Neural cell (in vitro differentiated cells): ENCODE results near the gene CACNA2D4. TPM values are rescaled to one million over a fixed set of nuclear protein-coding genes. Genes with fewer than 3 reads are reported as not detected.

Source experiments
- H2AFZ ChIP-seq: fragments of 200-600, 300-800 bp; sonication (generic), shearing (Covaris generic); 2 replicates; pipeline ENCODE4 v1.6.0; 2014; ENCODE audit warnings: low read depth, mild to moderate bottlenecking, antibody characterized with exemption, low read length, moderate library complexity
- H3F3A ChIP-seq: fragments of 200-600 bp; shearing (Covaris generic); 2 replicates; pipeline ENCODE4 v1.6.1; 2016; ENCODE audit warnings: mild to moderate bottlenecking, moderate library complexity, mixed read lengths, antibody characterized with exemption, low read length; ENCODE audit not compliant: insufficient read depth, poor library complexity, severe bottlenecking
- H3K27ac ChIP-seq: fragments of 200-600, 300-800 bp; sonication (generic), shearing (Covaris generic); 2 replicates; pipeline ENCODE4 v1.5.1; 2014; ENCODE audit warnings: mild to moderate bottlenecking, low read length, moderate library complexity
- H3K27me3 ChIP-seq: fragments of 300-800, 200-600 bp; sonication (generic), shearing (Covaris generic); 2 replicates; pipeline ENCODE4 v1.6.0; 2014; ENCODE audit warnings: mild to moderate bottlenecking, low read depth, low read length, moderate library complexity; ENCODE audit not compliant: insufficient read depth
- H3K36me3 ChIP-seq: fragments of 300-800, 200-600 bp; sonication (generic), shearing (Covaris generic); 2 replicates; pipeline ENCODE4 v1.5.1; 2014; ENCODE audit warnings: mild to moderate bottlenecking, antibody characterized with exemption, low read length, moderate library complexity; ENCODE audit not compliant: insufficient read depth
- H3K4me2 ChIP-seq: fragments of 300-800, 200-600 bp; sonication (generic), shearing (Covaris generic); 2 replicates; pipeline ENCODE4 v1.6.0; 2014; ENCODE audit warnings: mild to moderate bottlenecking, low read length
- H3K4me3 ChIP-seq: fragments of 300-800, 200-600 bp; sonication (generic), shearing (Covaris generic); 2 replicates; pipeline ENCODE4 v1.5.1; 2014; ENCODE audit warnings: mild to moderate bottlenecking, low read length, moderate library complexity
- H3K79me2 ChIP-seq: fragments of 200-600 bp; shearing (Covaris generic); replicated peaks from 2 replicates; pipeline ENCODE4 v1.6.0; 2014; ENCODE audit warnings: mild to moderate bottlenecking, low read length, moderate library complexity; ENCODE audit not compliant: insufficient read depth
- H3K9ac ChIP-seq: fragments of 300-800, 200-600 bp; sonication (generic), shearing (Covaris generic); 2 replicates; pipeline ENCODE4 v1.6.1; 2016; ENCODE audit warnings: mild to moderate bottlenecking, low read length, mixed read lengths
- H3K9me2 ChIP-seq: fragments of 200-600 bp; shearing (Covaris generic); 2 replicates; pipeline ENCODE4 v1.6.1; 2016; ENCODE audit warnings: mild to moderate bottlenecking, low read length, mixed read lengths; ENCODE audit not compliant: insufficient read depth
- H3K9me3 ChIP-seq: fragments of 200-600, 300-800 bp; sonication (generic), shearing (Covaris generic); 2 replicates; pipeline ENCODE4 v1.6.1; 2016; ENCODE audit warnings: mild to moderate bottlenecking, mixed run types, low read length, moderate library complexity, mixed read lengths
- H4K20me1 ChIP-seq: fragments of 200-600 bp; shearing (Covaris generic); 2 replicates; pipeline ENCODE4 v1.6.1; 2016; ENCODE audit warnings: mild to moderate bottlenecking, mixed run types; ENCODE audit not compliant: insufficient read depth
- EP300 ChIP-seq: fragments of 450-650 bp; conservative IDR thresholded peaks from 2 replicates; pipeline ENCODE4 v1.6.1; 2014; ENCODE audit warnings: antibody characterized with exemption, mild to moderate bottlenecking, moderate library complexity; ENCODE audit not compliant: poor library complexity, severe bottlenecking
- EZH2 ChIP-seq: fragments of 200-600, 300-800 bp; shearing (Covaris generic), sonication (generic); IDR thresholded peaks from 2 replicates; pipeline ENCODE4 v1.6.1; 2014; ENCODE audit warnings: antibody characterized with exemption, low read length, borderline replicate concordance, mild to moderate bottlenecking; ENCODE audit not compliant: insufficient read depth, poor library complexity, severe bottlenecking
- MXI1 ChIP-seq: fragments of 450-650 bp; conservative IDR thresholded peaks from 2 replicates; pipeline ENCODE4 v1.6.1; 2014; ENCODE audit warnings: antibody characterized with exemption, mild to moderate bottlenecking; ENCODE audit not compliant: poor library complexity, severe bottlenecking
- POLR2AphosphoS5 ChIP-seq: IDR thresholded peaks from 2 replicates; pipeline ENCODE4 v1.6.1; 2012
- RAD21 ChIP-seq: fragments of 450-650 bp; conservative IDR thresholded peaks from 2 replicates; pipeline ENCODE4 v1.6.1; 2014; ENCODE audit warnings: antibody characterized with exemption, mild to moderate bottlenecking, moderate library complexity
- REST ChIP-seq: IDR thresholded peaks from 2 replicates; pipeline ENCODE4 v1.6.1; 2012; ENCODE audit warnings: borderline replicate concordance
- SMC3 ChIP-seq: fragments of 450-650 bp; conservative IDR thresholded peaks from 2 replicates; pipeline ENCODE4 v1.6.1; 2014; ENCODE audit warnings: antibody characterized with exemption, mild to moderate bottlenecking, moderate library complexity; ENCODE audit not compliant: poor library complexity
- TAF1 ChIP-seq: IDR thresholded peaks from 2 replicates; pipeline ENCODE4 v1.6.1; 2012; ENCODE audit warnings: low read depth
- polyA plus RNA-seq: library from polyadenylated mRNA; depleted of rRNA; stranded (reverse); fragments of >200 nt; gene quantifications from 2 replicates; pipeline ENCODE4 v1.2.3, GENCODE V29; 2014
- TF ChIP-seq, protein P1 (sequence below): fragments of 450-650 bp; IDR thresholded peaks from 2 replicates; pipeline ENCODE4 v1.5.1; 2014; ENCODE audit warnings: antibody characterized with exemption, mild to moderate bottlenecking, moderate library complexity; ENCODE audit not compliant: poor library complexity, severe bottlenecking

The CACNA2D4 gene
- polyA plus RNA-seq, 1 donor from 2014 or later: not detected

DNA sequence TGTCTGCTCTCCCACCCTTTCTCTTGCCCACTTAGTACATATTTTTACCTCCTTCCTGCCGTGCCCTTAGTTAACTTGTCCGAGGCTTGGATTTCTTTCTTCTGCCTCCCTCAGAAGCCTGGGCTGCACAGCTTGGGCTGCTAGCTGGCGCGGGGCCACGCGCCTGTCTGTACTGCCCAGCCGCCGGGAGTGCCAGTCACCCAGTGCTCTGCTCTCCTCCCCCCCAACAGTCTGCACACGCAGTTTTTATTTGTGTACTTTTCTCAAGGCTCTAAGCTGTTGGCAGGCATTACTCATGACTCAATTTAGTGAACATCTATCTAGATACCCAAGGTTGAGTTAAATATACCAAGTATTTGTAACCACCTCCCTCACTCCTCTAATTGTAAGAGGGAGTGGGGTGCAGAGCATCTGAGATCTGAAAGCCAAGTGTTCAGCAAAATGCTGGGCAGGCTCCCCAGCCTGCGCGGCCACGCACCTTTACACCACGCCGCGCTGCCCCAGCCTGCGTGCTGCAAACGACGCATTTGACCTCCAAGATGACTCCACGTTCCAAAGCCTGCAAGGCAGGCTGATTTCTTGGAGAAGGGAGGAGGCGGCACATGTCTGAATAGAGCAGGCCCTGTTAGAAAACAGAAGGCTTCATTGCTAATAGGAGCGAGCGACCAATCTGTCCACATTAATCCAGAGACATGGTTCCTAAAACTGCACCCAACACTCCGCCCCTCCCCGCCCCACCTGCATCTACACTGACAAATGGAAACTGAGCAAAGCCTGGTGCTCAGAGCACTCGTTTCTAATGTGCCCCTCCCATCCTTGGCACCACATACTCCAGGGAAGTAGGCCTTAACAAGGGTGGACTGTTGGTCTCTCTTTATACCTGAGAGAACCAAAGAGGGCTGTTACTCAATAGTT lies 18.2 kb upstream of the CACNA2D4 start:
- H3K36me3 ChIP-seq: no peaks in the 10 kb centered on the region
- no peak overlapping the region for H3K4me2 ChIP-seq
- H3K9ac ChIP-seq: no peak overlapping the region
- no peaks in the 10 kb centered on the region for H3K9me3 ChIP-seq
- H3K27me3 ChIP-seq: no peaks in the 10 kb centered on the region
- H3K9me2 ChIP-seq: no peaks in the 10 kb centered on the region
- TF ChIP-seq, protein P1, sequence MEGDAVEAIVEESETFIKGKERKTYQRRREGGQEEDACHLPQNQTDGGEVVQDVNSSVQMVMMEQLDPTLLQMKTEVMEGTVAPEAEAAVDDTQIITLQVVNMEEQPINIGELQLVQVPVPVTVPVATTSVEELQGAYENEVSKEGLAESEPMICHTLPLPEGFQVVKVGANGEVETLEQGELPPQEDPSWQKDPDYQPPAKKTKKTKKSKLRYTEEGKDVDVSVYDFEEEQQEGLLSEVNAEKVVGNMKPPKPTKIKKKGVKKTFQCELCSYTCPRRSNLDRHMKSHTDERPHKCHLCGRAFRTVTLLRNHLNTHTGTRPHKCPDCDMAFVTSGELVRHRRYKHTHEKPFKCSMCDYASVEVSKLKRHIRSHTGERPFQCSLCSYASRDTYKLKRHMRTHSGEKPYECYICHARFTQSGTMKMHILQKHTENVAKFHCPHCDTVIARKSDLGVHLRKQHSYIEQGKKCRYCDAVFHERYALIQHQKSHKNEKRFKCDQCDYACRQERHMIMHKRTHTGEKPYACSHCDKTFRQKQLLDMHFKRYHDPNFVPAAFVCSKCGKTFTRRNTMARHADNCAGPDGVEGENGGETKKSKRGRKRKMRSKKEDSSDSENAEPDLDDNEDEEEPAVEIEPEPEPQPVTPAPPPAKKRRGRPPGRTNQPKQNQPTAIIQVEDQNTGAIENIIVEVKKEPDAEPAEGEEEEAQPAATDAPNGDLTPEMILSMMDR: no peak
- no peak for TF ChIP-seq MXI1
- TF ChIP-seq REST: no peak
- no peak for TF ChIP-seq EP300
- TF ChIP-seq POLR2AphosphoS5: no peak
- TF ChIP-seq SMC3: no peak
- TF ChIP-seq EZH2: no peak
- TF ChIP-seq TAF1: no peak
- no peak for TF ChIP-seq RAD21
- H3K27ac ChIP-seq: no peak overlapping the region
- no peaks in the 10 kb centered on the region for H4K20me1 ChIP-seq
- H3F3A ChIP-seq: no peaks in the 10 kb centered on the region
- H2AFZ ChIP-seq: no peak overlapping the region
- H3K4me3 ChIP-seq: no peak overlapping the region
- H3K79me2 ChIP-seq: no peaks in the 10 kb centered on the region

- Histone ChIP-seq H3K9me3 (no peaks in the 10 kb centered on the region), H3K9me2 (no peaks in the 10 kb centered on the region), H3K27ac (no peak overlapping the region), H3K27me3 (no peaks in the 10 kb centered on the region), H3K4me2 (no peak overlapping the region), H3K79me2 (no peaks in the 10 kb centered on the region), H3K36me3 (no peaks in the 10 kb centered on the region), H4K20me1 (no peaks in the 10 kb centered on the region), H2AFZ (no peak overlapping the region), H3K4me3 (no peak overlapping the region), H3K9ac (no peak overlapping the region), H3F3A (no peaks in the 10 kb centered on the region)
- TF ChIP-seq POLR2AphosphoS5: no peak
- TF ChIP-seq EP300: no peak
- no peak for TF ChIP-seq SMC3
- no peak for TF ChIP-seq EZH2
- no peak for TF ChIP-seq TAF1
- TF ChIP-seq, protein P1: no peak
- no peak for TF ChIP-seq MXI1
- TF ChIP-seq REST: no peak
- TF ChIP-seq RAD21: no peak
Observed at GRCh38 chr12:1935700-1936378, 17.4 kb upstream of the CACNA2D4 start.
